Stimulated activated CD8-positive, alpha-beta memory T cell treated with anti-CD3 and anti-CD28 coated beads, Interleukin-15, amount 100 ng/mL, for 48 hours (primary cell): Measurements from ENCODE around the gene DOCK1.

ENCODE experiments used
- DNase-seq, 2 donors: peaks; one replicate each; pipeline ENCODE4 v3.0.0-alpha.2; 2020; ENCODE audit warnings: low read depth in 2 of 2

The DOCK1 gene

GRCh38 chr10:127398140-127398970 lies 493.1 kb downstream of the DOCK1 start:
- DNase-seq = no peak

- DNase-seq = no peak
Observed at GRCh38 chr10:127398971-127399365, 493.7 kb downstream of the DOCK1 start.

GRCh38 chr10:127399668-127400067 lies 494.4 kb downstream of the DOCK1 start:
- no peak for DNase-seq

GRCh38 chr10:127400216-127400615 lies 495.0 kb downstream of the DOCK1 start:
- DNase-seq = no peak

- no peak for DNase-seq
Observed at GRCh38 chr10:127402596-127403409, 497.6 kb downstream of the DOCK1 start.

- DNase-seq = no peak
Observed at GRCh38 chr10:127405221-127405620, 500.0 kb downstream of the DOCK1 start.

GRCh38 chr10:127406018-127406550 lies 500.9 kb downstream of the DOCK1 start:
- no peak for DNase-seq

- DNase-seq = no peak
Observed at GRCh38 chr10:127407551-127407950, 502.3 kb downstream of the DOCK1 start.

GRCh38 chr10:127408112-127408710 lies 503.0 kb downstream of the DOCK1 start:
- DNase-seq = no peak

GRCh38 chr10:127408733-127409132 lies 503.5 kb downstream of the DOCK1 start:
- DNase-seq = no peak

- no peak for DNase-seq
Observed at GRCh38 chr10:127410030-127410429, 504.8 kb downstream of the DOCK1 start.

- no peak for DNase-seq
Observed at GRCh38 chr10:127411062-127411461, 505.8 kb downstream of the DOCK1 start.

GRCh38 chr10:127413326-127413725 lies 508.1 kb downstream of the DOCK1 start:
- DNase-seq = no peak

GRCh38 chr10:127414024-127414423 lies 508.8 kb downstream of the DOCK1 start:
- DNase-seq = no peak

GRCh38 chr10:127415116-127415515 lies 509.9 kb downstream of the DOCK1 start:
- no peak for DNase-seq

- DNase-seq = no peak
Observed at GRCh38 chr10:127415901-127416581, 510.8 kb downstream of the DOCK1 start.

GRCh38 chr10:127417031-127417430 lies 511.8 kb downstream of the DOCK1 start:
- DNase-seq = no peak

- no peak for DNase-seq
Observed at GRCh38 chr10:127417686-127418401, 512.6 kb downstream of the DOCK1 start.

- DNase-seq = no peak
Observed at GRCh38 chr10:127418536-127419168, 513.4 kb downstream of the DOCK1 start.

- DNase-seq = no peak
Observed at GRCh38 chr10:127420138-127420684, 515.0 kb downstream of the DOCK1 start.
